A549 (cell line): ENCODE results near the gene SLC19A3. TPM values are rescaled to one million over a fixed set of nuclear protein-coding genes. Genes with fewer than 3 reads are reported as not detected.
A peak's percentile ranks its signal among the peaks of the same experiment; 100 is the strongest.

Experiments
- ATAC-seq, 2 experiments: fragments of 200-7000 bp in 1 of 2; fragments of >200 bp in 1 of 2; cut with Nextera tagmentation in 1 of 2; cut with Tn5 transposase in 1 of 2; 3 replicates each; pipeline versions ENCODE4 v1.8.0 to v1.9.1; 2018 to 2020; ENCODE audit warnings: mild to moderate bottlenecking in 1 of 2, moderate library complexity in 1 of 2
- CTCF ChIA-PET: fragments of 300-600 bp; sonication (Branson Sonifier 250); formaldehyde crosslinking; extraction: SDS; loops from one replicate; lab custom pipeline; 2021; ENCODE audit warnings: antibody characterized with exemption, inconsistent platforms; lab: Yijun Ruan, JAX
- POLR2A ChIA-PET: fragments of 350-600 bp; formaldehyde crosslinking; extraction: SDS; loops from one replicate; lab custom pipeline; 2021; ENCODE audit warnings: antibody characterized with exemption, inconsistent platforms; lab: Yijun Ruan, JAX
- DNase-seq, 2 experiments: peaks; one replicate each; pipeline versions ENCODE4 v3.0.0 to v3.0.0-alpha.2; 2011 to 2016; ENCODE audit warnings: low read depth in 1 of 2, low spot score in 1 of 2
- FAIRE-seq: peaks from 2 replicates; lab custom pipeline; 2011; peaks lifted over from hg19 to GRCh38; lab: Jason Lieb, UNC
- H3K27ac ChIP-seq, 2 experiments: fragments of >200 bp; sonication (Bioruptor Twin); formaldehyde crosslinking; 3 replicates each; pipeline ENCODE4 v1.5.1; 2016 to 2017
- H3K4me1 ChIP-seq: fragments of >200 bp; sonication (Bioruptor Twin); formaldehyde crosslinking; 3 replicates; pipeline ENCODE4 v1.6.1; 2016
- H3K4me2 ChIP-seq: fragments of >200 bp; sonication (Bioruptor Twin); formaldehyde crosslinking; 3 replicates; pipeline ENCODE4 v1.6.1; 2016
- H3K4me3 ChIP-seq: fragments of >200 bp; sonication (Bioruptor Twin); formaldehyde crosslinking; 3 replicates; pipeline ENCODE4 v1.5.1; 2016
- H3K9me3 ChIP-seq: fragments of >200 bp; sonication (Bioruptor Twin); formaldehyde crosslinking; 3 replicates; pipeline ENCODE4 v1.6.1; 2016
- ATOH8 ChIP-seq: fragments of 250-450 bp; sonication (Bioruptor Pico); IDR thresholded peaks from 2 replicates; pipeline ENCODE4 v1.5.0; 2020; ENCODE audit warnings: low read depth, mild to moderate bottlenecking, moderate library complexity
- BCL3 ChIP-seq: fragments of >200 bp; sonication (Bioruptor Twin); formaldehyde crosslinking; IDR thresholded peaks from 3 replicates; pipeline ENCODE4 v1.6.1; 2016
- CBX2 ChIP-seq: fragments of 200-600 bp; sonication (generic); IDR thresholded peaks from 2 replicates; pipeline ENCODE4 v1.6.1; 2016; ENCODE audit warnings: low read depth, mild to moderate bottlenecking, borderline replicate concordance
- CBX8 ChIP-seq: fragments of 200-600 bp; sonication (generic); IDR thresholded peaks from 2 replicates; pipeline ENCODE4 v1.6.1; 2016
- CEBPB ChIP-seq, 2 experiments: fragments of >200 bp in 1 of 2; sonication (Bioruptor Twin) in 1 of 2; formaldehyde crosslinking in 1 of 2; IDR thresholded peaks; 2 replicates each; pipeline ENCODE4 v1.6.1; 2012 to 2016
- CHD4 ChIP-seq: fragments of 200-600 bp; sonication (generic); IDR thresholded peaks from 2 replicates; pipeline ENCODE4 v1.6.1; 2016; ENCODE audit warnings: antibody characterized with exemption, mild to moderate bottlenecking, borderline replicate concordance
- E2F6 ChIP-seq: IDR thresholded peaks from 2 replicates; pipeline ENCODE4 v1.6.1; 2012; ENCODE audit warnings: low read depth, borderline replicate concordance
- EHMT2 ChIP-seq: fragments of 200-600 bp; sonication (generic); IDR thresholded peaks from 2 replicates; pipeline ENCODE4 v1.6.1; 2016; ENCODE audit warnings: antibody characterized with exemption, low read depth, mild to moderate bottlenecking, moderate library complexity
- FOSB ChIP-seq: fragments of 250-450 bp; sonication (Bioruptor Pico); IDR thresholded peaks from 2 replicates; pipeline ENCODE4 v1.5.0; 2020; ENCODE audit warnings: mild to moderate bottlenecking, moderate library complexity
- FOSL2 ChIP-seq, 2 experiments: fragments of 450-650 bp in 1 of 2; fragments of >200 bp in 1 of 2; sonication (Bioruptor Twin) in 1 of 2; formaldehyde crosslinking; IDR thresholded peaks; 2 replicates each; pipeline versions ENCODE4 v1.5.0 to v1.6.1; 2016 to 2020; ENCODE audit warnings: mild to moderate bottlenecking in 1 of 2, moderate library complexity in 1 of 2
- HDAC2 ChIP-seq: fragments of 200-600 bp; sonication (generic); IDR thresholded peaks from 2 replicates; pipeline ENCODE4 v1.6.1; 2016
- HOXB13 ChIP-seq: fragments of 250-450 bp; sonication (Bioruptor Pico); IDR thresholded peaks from 2 replicates; pipeline ENCODE4 v1.5.0; 2020; ENCODE audit warnings: low read depth, mild to moderate bottlenecking, moderate library complexity
- KDM5A ChIP-seq: fragments of 200-600 bp; sonication (generic); IDR thresholded peaks from 2 replicates; pipeline ENCODE4 v1.6.1; 2016; ENCODE audit warnings: antibody characterized with exemption, mild to moderate bottlenecking
- MAFK ChIP-seq: fragments of 450-650 bp; IDR thresholded peaks from 2 replicates; pipeline ENCODE4 v1.6.1; 2014; ENCODE audit not compliant: partially characterized antibody
- MAZ ChIP-seq: fragments of 150-350 bp; IDR thresholded peaks from 2 replicates; pipeline ENCODE4 v1.6.1; 2014; ENCODE audit warnings: antibody characterized with exemption, low read depth, low read length, borderline replicate concordance
- NPAS2 ChIP-seq: fragments of 250-450 bp; sonication (Bioruptor Pico); IDR thresholded peaks from 2 replicates; pipeline ENCODE4 v1.8.0; 2022; ENCODE audit warnings: mild to moderate bottlenecking, moderate library complexity, borderline replicate concordance
- PBX3 ChIP-seq: IDR thresholded peaks from 2 replicates; pipeline ENCODE4 v1.6.1; 2012
- PHF8 ChIP-seq: fragments of 200-600 bp; sonication (generic); IDR thresholded peaks from 2 replicates; pipeline ENCODE4 v1.6.1; 2016; ENCODE audit warnings: low read depth, mild to moderate bottlenecking, antibody characterized with exemption, moderate library complexity, borderline replicate concordance
- RARB ChIP-seq: fragments of 250-450 bp; sonication (Bioruptor Pico); IDR thresholded peaks from 2 replicates; pipeline ENCODE4 v1.8.0; 2021; ENCODE audit warnings: mild to moderate bottlenecking, moderate library complexity
- RCOR1 ChIP-seq: fragments of 150-350 bp; IDR thresholded peaks from 2 replicates; pipeline ENCODE4 v1.6.1; 2014; ENCODE audit warnings: antibody characterized with exemption, low read length, low read depth
- RNF2 ChIP-seq: fragments of 200-600 bp; sonication (generic); IDR thresholded peaks from 2 replicates; pipeline ENCODE4 v1.6.1; 2016; ENCODE audit warnings: low read depth, mild to moderate bottlenecking, antibody characterized with exemption, moderate library complexity, borderline replicate concordance
- ZFP36 ChIP-seq: fragments of 450-650 bp; IDR thresholded peaks from 2 replicates; pipeline ENCODE4 v1.6.1; 2014; ENCODE audit warnings: borderline replicate concordance; ENCODE audit not compliant: partially characterized antibody
- ZSCAN20 ChIP-seq: fragments of 250-450 bp; sonication (Bioruptor Pico); IDR thresholded peaks from 2 replicates; pipeline ENCODE4 v1.8.0; 2022; ENCODE audit warnings: mild to moderate bottlenecking, moderate library complexity
- whole genome bisulfite sequencing: methylation state at CpG from one replicate; pipeline ENCODE4 v1.1.6; 2017; ENCODE audit errors: missing lambda C conversion rate; 5-methylcytosine and 5-hydroxymethylcytosine counted together
- polyA plus RNA-seq, 4 experiments: library from polyadenylated mRNA; depleted of rRNA in 3 of 4; stranded (reverse); fragments of >200 nt; fragmentation: RNase III in 1 of 4; extraction: RNeasy Plus Mini Kit Qiagen cat#74134 plus additional on column Dnase treatment in 1 of 4; gene quantifications; 2 replicates in 3 of 4; 3 replicates in 1 of 4; pipeline ENCODE4 v1.2.3, GENCODE V29; 2011 to 2017

The SLC19A3 gene
- polyA plus RNA-seq, 2 of the 4 experiments (the other 2 are of a cell fraction), result 2.8 to 7.6 TPM

- ChIA-PET CTCF (interaction anchor here (2.2 kb wide), 1 partner anchor 15 kb away, joined by 5 read pairs; no protein-coding TSS in a partner anchor), POLR2A (no interaction called here)
- H3K4me3 ChIP-seq, result no peak overlapping the region
- H3K4me1 ChIP-seq, result peaks cover 19% of the 10 kb centered on the region
- ATAC-seq (peak; percentile 61 to 66; a peak in 3 of 6 replicates), DNase-seq (no peak), FAIRE-seq (no peak)
- H3K4me2 ChIP-seq, result peak overlapping the region; percentile 60
- H3K9me3 ChIP-seq, result no peaks in the 10 kb centered on the region
- WGBS, result 77% methylated on average over 3 of the region's 3 CpGs
- TF ChIP-seq RARB (CRISPR knock-in tag) (no peak), CBX8 (no peak), CHD4 (no peak), EHMT2 (no peak), CBX2 (no peak), FOSL2 (IDR thresholded peaks at IDR 0.05) (no peak), FOSL2 (CRISPR knock-in tag; IDR thresholded peaks at IDR 0.05) (no peak)
- peak overlapping the region in 1 of 2 experiments; percentile 55; a peak in 3 of 6 replicates for H3K27ac ChIP-seq
Measured at GRCh38 chr2:227703961-227704360, 13.9 kb downstream of the SLC19A3 start.

GRCh38 chr2:227703280-227703732 is 14.5 kb downstream of the SLC19A3 start:
- peaks cover 19% of the 10 kb centered on the region for H3K4me1 ChIP-seq
- ChIA-PET POLR2A (no interaction called here), CTCF (interaction anchor here (1.1 to 2.2 kb wide), 2 partner anchors 14 to 45 kb away, joined by 3 to 5 read pairs; no protein-coding TSS in a partner anchor)
- WGBS, result 29% methylated on average over 4 of the region's 4 CpGs
- H3K4me3 ChIP-seq, result no peak overlapping the region
- peak overlapping the region; percentile 60 for H3K4me2 ChIP-seq
- no peaks in the 10 kb centered on the region for H3K9me3 ChIP-seq
- TF ChIP-seq CEBPB (IDR thresholded peaks at IDR 0.05), result 0 out of 4 replicates have a peak, but pooled peaks of 1 of the 2 experiments have one; percentile 28
- TF ChIP-seq KDM5A, result no peak
- TF ChIP-seq E2F6, result no peak
- TF ChIP-seq RCOR1, result no peak
- no peak for TF ChIP-seq FOSB
- no peak for TF ChIP-seq HOXB13 (CRISPR knock-in tag)
- peak; percentile 55 for TF ChIP-seq MAFK
- no peak for TF ChIP-seq ZFP36
- TF ChIP-seq FOSL2 (IDR thresholded peaks at IDR 0.05), result no peak
- no peak for TF ChIP-seq FOSL2 (CRISPR knock-in tag; IDR thresholded peaks at IDR 0.05)
- no peak for TF ChIP-seq PHF8
- TF ChIP-seq ZSCAN20 (CRISPR knock-in tag), result no peak
- H3K27ac ChIP-seq, result peak overlapping the region in 1 of 2 experiments; percentile 55; a peak in 3 of 6 replicates
- DNase-seq (peak in 1 of 2 experiments; percentile 33), FAIRE-seq (no peak), ATAC-seq (peak; percentile 78 to 85)

- POLR2A ChIA-PET, result no interaction called here
- no peak overlapping the region for H3K4me2 ChIP-seq
- H3K9me3 ChIP-seq, result no peaks in the 10 kb centered on the region
- CTCF ChIA-PET, result interaction anchor here (0.6 kb wide), 2 partner anchors 130 to 450 kb away, joined by 3 to 6 read pairs; no protein-coding TSS in a partner anchor
- no peak for DNase-seq
- TF ChIP-seq BCL3 (no peak), KDM5A (no peak), RNF2 (no peak), HOXB13 (CRISPR knock-in tag) (no peak), HDAC2 (no peak), NPAS2 (CRISPR knock-in tag) (no peak), MAZ (no peak), CBX2 (no peak), ZFP36 (no peak), PBX3 (no peak), ATOH8 (CRISPR knock-in tag) (no peak), EHMT2 (no peak), RARB (CRISPR knock-in tag) (no peak)
- TF ChIP-seq, all 56 proteins: peak for 0
- ATAC-seq (no peak), FAIRE-seq (no peak)
- WGBS, result 66% methylated on average over 3 of the region's 3 CpGs
- H3K4me1 ChIP-seq, result peaks cover 19% of the 10 kb centered on the region
- H3K27ac ChIP-seq, result no peak overlapping the region
- H3K4me3 ChIP-seq, result no peak overlapping the region
Measured at GRCh38 chr2:227701556-227701955, 16.3 kb downstream of the SLC19A3 start.
